HG03571 (cell line): Measurements from ENCODE around the gene ZNF469.

Experiments used
- ATAC-seq: cut with Tn5 transposase; IDR thresholded peaks from one replicate; pipeline ENCODE4 v1.9.1; 2021; ENCODE audit not compliant: unreplicated experiment

ZNF469 gene

DNA sequence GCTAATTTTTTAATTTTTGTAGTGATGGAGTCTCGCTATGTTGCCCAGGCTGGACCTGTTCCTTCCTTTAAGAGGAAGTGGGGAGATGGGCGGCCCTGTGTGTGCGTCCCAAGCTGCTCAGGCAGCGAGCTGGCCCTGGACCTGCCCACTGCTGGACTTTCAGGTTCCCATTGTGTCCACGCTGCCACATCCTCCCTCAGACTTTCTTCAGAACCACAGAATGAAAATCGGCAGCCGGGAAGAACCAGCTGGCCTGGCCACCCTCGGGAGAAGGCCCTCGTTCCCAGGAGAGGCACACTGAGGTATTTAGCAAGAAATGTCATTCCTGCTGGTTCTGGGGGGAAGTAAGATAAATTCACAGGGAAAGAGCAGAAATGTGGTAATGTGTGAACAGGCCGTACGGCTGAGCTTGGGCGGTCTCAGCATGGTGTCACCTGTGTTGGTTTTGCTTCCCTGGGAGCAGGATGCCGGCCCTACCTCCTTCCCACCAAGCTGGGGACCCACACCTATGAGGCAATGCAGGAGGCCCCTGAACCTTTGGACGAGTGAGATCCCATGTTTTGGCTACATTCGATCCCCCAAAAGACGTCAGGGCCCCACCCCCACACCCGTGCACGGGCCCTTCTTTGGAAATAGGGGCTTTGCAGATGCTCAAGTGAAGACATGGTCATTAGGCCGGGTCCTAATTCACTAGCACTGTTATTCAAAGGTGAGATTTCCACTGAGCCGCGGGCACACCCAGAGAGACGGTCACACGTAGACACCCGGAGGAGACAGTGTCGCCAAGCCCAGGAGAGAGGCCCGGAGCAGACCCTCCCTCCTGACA is 35.9 kb upstream of the ZNF469 start:
- no peak for ATAC-seq

DNA sequence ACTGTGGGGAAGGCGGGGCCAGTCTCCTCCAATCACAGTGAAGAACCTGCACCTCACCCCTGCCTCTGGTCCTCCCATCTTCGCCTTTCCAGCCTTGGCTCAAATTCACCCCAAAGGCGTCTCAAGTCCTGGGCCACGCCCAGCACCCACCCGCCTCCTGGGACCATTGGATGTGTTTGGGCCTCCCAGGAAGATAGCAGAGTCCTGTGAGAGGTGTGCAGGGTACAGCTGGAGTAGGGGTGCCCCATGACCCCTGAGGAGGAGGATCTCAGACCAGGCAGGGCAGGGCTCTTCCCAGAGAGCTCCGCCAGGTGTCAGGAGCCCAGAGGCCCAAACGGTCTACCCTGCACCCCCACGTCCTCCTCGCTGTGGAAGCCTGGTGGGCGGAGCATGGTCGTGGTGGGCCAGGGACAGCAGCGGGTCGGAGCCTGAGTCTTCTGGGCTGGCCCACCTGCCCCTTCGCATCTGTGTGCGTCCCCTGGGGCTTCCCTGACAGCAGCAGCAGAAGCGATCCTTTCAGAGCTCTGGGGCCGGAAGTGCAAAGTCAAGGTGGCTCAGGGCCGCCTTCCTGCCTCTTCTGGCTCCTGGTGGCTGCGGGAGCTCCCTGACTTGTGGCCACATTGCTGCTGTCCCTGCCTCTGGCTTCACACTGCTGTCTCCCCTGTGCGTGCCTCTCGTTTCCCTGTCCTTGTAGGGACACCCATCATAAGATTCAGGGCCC is 34.9 kb upstream of the ZNF469 start:
- ATAC-seq: no peak

DNA sequence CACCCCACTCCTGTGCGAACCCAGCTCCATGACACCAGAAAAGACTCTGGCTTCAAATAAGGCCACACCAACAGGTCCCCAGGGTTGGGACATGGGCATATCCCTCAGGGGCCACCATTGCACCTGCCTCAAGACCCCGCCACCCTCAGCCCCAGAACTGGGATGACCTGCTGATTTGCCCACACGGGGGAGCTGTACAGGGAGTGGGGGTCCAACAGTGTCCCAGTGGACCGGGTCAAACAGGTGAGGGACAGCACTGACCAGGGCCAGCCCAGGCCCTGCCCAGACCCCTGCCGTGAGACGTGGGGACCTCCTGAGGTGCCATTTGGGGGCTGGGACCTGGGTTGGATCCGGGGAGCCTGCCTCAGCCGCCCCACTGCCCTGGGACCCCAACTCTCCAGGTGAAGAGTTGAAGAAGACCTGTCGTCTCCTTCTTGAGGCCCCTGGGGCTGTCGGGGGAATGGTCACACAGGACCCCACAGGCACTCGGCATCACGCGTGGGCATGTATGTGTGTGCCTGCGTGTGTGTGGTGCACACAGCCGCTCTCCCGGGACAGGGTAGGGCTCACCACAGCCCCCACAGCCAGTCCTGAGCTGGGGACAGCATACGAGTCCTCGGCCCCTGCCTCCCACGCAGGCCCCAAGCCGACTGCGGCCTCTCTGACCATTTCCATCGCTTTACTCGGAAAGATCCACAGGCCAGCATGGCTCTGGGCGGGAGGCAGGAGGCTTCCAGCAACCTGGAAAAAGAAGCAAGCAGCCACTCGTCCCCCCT is 34.2 kb upstream of the ZNF469 start:
- no peak for ATAC-seq

DNA sequence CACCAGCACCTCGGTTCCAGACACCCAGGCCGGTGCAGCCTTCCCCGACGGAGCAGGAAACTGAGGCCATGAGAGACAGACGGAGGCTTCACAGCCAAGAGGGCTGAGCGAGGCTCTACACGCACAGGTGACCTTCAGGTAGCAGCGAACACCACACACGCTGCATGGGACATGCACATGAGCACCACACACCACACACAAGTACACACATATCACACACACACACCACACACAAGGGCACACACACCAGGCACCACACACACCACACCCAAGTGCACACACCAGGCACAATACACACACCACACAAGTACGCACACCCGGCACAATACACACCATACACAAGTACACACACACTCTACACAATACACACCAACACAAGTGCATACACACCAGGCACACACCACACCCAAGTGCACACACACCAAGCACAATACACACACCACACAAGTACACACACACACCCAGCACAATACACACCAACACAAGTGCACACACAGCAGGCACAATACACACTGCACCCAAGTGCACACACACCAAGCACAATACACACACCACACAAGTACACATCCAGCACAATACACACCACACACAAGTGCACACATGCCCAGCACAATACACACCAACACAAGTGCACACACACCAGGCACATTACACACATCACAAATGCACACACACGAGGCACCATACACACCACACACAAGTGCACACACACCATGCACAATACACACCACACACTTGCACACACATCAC is 33.4 kb upstream of the ZNF469 start:
- ATAC-seq: no peak

DNA sequence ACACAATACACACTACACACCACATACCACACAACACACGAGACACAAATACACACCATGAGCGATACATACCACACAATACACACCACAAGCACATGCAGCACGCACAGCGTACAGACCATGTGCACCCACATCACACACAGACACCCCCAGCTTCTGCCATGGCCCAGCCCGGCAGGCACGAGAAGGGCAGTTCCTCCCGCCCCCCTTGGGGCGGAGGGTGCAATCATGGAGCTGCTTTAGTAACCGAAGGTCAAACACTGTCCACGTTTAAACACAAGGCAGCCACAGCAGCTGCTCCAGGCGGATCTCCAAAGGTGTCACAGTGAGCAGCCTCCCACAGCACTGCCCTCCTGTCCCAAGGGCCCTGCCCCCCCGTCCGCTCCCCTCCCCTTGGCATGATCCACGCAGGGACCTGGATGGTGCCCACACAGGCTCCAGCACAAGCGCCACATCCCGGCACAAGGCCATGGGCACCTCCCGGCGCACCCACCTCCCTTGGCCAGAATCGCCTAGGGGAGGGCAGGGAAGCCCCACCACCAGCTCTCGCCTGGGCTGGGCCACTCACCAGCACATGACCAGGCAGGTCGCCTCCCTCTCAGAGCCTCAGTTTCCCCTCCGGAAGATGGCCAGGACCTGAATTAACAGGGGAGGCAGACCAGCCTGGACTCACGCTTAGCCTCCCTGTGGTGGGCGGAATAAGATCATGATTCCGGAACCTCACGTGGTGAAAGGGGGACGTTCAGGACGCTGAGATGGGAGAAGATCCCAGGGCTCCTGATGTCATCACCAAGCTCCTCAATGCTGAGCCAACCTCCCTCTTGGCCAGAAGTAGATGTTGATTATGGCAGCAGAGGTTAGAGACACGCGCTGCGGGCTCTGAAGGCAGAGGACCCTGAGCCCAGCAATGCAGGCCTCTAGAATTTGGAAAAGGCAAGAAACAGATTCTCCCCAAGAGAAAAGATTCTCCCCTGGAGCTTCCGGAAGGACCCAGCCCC is 32.6 kb upstream of the ZNF469 start:
- no peak for ATAC-seq

DNA sequence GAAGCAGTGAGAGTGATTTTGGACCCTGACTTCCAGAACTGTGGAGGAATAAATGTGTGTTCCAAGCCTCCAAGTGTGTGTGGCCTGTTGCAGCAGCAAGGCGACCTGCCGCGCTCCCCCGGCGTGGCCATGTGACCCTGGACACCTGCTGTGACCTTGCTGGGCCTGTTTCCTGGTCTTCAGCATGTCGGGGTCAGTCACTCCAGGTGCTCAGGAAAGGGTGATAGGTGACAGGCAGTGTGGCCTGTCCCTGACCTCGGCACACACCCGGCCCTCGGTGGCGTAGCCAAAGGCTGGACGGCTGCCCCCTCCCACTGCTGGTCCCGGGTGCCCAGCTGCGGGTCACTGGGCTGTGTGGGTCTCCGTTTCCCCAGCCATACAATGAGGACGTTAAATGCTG is 31.8 kb upstream of the ZNF469 start:
- ATAC-seq: no peak

DNA sequence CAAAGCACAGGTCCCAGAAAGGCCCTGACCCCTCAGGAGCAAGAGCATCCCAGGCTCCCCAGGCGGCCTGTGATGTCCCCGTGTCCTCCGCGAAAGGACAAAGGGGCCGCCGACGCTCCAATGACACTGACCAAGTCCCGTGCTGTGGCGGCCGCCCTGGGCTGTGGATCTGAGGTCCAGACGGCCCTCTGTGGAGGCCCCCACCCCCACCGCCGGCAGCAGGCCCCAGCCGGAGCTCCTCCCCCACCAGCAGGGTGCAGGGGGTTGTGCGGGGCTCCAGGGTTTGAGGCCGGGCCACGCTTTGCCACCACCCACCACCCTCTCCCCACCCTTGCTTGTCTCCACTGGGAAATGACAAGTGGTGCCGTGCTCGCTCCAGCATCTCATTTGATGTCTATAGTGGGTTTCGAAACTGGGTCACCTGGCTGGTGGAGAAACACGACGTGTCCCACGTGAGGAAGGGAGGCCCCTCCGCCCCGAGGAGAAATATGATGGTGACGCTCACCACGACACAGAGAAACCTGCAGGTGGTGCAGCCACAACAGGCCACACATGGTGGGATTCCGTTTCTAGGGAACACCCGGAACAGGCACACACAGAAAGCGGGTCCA is 31.2 kb upstream of the ZNF469 start:
- no peak for ATAC-seq

DNA sequence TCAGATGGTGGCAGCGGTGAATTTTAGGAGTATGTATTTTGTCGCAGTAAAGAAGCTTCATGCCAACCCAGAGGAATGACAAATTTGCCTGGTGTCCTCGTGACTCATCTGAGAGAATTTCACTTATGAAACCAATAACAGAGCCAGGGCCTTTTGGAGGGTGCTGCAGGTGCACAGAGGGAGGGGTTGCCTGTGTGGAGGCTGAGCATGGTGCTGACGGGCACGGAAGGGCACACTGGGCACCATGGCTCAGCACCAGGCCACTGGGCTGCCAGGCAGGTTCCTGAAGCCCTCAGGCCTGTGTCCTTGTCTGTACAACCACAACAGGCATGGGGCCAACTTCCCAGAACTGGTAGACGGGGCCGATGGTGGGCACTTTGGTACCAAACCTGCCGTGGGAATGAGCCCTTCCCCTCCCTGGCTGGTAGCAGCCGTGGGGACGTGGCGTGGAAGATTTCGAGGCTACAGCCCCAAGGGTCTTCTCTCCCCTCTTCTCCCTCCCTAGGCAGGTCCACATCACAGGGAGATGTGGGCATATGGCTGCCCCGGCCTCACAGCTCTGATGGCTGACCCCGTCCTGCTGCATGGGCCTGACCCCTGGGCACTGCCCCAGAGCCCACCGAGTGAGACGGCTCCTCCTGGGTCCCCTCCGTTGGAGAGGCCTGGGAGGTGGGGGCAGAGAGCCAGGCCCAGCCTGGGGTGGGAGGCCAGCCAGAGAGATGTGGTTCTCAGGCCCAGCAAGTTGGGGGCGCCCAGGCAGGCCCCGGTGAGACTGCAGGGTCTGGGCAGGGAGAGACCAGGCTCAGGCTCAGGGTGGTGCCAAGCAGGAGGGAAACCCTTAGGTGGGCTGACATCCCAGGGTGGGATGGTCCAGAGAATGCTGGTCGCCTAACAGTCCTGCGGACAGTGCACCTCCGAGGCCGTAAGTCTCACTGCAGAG is 30.2 kb upstream of the ZNF469 start:
- ATAC-seq: no peak

DNA sequence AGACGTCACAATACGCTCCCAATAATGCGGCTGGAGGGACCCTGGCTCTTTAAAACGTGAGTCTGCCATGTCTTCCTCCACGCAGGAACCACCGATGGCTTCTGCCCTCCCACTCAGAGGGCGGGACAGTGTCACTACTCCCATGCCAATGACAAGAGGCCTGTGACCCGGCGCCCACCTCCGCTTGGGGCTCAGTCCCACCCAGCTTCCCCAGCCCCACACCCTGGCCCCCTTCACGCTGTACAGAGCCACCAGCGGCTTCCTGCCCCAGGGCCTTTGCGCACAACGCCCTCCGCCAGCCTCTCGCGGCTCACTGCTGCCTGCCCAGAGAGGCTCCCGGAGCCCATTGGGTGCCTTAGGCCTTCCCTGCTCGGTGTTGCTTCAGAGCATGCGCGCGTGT is 29.5 kb upstream of the ZNF469 start:
- no peak for ATAC-seq

DNA sequence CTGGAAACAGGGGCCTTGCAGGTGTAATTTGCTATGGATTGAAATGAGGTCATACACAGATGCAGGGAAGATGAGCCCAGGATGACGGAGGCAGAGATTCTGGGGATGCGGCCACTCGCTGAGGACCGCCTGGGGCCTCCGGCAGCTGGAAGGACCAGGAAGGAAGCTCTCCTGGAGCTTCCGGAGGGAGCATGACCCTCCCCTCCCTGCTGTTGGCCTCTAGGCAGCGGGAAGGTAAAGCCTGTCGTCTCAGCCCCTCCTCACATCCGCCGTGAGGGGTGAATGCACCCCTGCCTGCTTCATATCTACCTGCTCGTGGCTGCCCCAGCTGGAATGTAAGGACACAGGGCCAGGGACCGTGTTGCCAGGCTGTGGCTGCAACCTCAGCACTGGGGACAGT is 29.1 kb upstream of the ZNF469 start:
- ATAC-seq: no peak

DNA sequence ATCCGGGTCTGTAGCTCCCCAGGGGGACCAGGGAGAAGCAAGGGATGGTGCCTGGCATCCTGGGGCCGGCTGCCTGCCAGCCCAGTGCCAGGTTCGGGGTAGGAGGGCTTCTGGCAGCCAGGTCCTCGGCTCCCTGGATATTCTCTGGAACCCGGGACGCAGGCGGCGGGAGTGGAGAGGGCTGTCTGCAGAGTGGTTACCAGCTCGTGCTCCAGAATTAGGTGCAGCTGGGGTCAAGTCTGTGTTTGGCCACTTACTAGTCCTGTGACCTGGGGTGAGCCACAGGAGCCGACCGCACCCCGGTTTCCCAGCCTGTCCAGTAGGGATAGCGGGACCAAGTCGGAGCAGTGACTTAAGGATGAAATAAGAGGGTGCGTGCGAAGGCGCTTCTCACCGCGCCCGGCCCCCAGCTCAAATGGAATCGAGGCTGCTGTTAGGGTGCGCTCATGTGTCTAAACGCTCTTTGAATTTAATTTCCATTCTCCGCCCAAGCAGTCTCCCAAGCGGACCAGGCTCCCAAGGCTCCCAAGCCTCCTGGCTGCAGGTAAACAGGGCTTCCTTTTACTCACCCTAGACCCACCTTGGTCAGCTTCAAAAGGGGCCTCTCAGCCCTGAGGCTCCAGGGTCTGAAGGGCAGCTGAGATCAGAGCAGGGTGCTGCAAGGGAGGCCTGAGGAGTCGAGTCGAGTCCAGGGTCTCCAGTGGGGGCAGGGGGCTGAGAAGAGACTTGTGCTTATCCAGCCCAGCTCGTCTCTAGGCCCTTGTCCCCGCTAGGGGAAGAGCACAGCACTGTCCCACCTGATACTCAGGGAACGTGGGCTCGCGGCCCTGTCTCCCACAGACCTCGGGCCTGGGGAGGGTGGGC is 28.3 kb upstream of the ZNF469 start:
- ATAC-seq: no peak

DNA sequence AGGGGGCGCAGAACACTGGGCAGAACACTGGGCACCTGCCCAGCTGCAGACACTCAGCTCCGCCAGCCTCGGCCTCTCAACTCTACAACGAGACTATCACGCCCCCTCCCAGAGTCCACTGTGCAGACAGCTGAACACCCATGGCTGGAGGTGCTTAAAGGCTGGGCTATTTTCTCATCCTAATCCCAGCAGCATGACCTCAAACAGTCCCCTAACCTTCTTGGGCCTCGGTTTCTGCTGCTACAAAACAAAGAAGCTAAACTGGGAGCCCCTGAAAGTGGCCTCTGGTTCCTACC is 27.7 kb upstream of the ZNF469 start:
- no peak for ATAC-seq

DNA sequence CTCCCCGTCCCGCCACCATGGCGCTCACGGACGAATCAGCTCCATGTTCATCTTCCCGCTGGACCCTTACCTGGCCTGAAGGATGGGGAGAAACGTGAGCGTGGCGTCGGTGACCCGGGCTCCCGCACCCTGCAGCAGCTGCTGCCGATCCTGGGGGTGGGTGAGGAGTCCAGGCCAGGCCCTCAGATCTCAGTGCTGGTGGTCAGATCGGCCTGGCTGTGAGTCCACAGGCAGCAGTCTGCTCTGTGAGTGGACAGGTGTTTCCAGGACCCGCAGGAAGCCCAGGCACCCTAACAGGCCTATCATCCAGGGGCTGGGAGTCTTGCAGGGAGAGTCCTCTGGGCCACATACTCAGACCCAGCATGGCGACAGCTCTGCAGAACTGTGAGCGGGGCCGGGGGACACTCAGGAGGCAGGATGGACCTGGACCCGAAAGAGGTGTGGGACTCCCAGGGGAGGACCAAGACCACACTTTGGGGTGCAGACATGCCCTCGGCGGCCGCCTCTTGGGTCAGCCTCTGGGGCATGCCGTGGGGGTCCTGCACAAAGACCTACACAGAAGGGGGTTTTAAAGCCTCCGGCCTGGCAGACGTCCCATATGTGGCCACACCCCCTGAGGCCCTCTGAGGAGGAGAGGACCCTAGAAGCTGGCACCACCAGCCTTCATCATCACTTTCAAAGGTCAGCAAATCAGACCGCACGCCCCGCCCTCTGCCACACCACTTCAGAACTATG is 27.2 kb upstream of the ZNF469 start:
- ATAC-seq: no peak

DNA sequence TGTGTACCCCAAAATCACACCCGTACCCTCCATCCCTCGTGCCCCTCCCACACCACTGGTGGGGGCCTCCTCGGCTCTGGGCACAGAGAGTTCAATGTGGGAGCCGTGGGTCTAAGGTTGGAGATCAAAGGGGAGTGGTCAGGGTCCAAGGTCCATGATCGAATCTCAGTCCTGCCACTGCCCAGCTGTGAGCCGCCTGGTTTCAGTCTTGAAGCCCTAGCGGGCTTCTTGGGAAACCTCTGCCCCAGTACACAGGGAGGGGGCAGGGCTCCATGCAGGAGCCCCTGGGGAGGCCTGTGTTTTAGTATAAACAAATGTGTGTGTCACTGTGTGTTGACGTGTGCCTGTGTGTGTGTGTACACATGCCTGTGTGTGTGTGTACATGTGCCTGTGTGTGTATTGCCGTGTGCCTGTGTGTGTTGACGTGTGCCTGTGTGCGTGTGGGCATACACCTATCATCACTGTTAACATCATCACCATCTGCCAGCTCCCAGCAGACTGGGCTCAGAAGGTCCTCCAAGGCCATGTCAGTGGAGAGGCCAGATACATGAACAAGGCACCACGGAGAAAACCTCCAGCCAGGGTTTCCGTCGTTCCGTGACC is 26.5 kb upstream of the ZNF469 start:
- ATAC-seq: no peak

DNA sequence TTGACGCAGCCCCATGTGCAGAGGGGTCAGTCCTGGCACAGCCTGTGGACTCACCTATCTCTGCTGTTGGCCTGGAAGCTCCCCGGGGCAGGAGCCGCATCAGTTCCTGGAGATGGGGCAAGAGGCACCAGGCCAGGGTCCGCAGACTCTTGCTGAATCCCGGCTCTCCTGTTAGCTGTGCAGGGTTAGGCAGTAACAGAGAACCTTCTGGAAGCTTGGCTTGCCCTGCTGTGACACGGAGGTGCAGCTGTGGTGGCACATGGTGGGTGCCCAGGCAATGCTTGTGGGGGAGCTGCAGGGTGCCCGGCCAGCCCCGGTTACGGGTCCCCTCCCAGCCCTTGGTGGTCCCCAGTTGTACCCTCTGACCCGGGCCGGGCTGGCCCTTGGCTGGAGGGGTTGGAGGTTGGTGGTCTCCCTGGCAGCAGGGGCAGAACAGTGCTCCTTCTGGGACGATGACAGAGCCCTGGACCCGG is 26.0 kb upstream of the ZNF469 start:
- no peak for ATAC-seq

DNA sequence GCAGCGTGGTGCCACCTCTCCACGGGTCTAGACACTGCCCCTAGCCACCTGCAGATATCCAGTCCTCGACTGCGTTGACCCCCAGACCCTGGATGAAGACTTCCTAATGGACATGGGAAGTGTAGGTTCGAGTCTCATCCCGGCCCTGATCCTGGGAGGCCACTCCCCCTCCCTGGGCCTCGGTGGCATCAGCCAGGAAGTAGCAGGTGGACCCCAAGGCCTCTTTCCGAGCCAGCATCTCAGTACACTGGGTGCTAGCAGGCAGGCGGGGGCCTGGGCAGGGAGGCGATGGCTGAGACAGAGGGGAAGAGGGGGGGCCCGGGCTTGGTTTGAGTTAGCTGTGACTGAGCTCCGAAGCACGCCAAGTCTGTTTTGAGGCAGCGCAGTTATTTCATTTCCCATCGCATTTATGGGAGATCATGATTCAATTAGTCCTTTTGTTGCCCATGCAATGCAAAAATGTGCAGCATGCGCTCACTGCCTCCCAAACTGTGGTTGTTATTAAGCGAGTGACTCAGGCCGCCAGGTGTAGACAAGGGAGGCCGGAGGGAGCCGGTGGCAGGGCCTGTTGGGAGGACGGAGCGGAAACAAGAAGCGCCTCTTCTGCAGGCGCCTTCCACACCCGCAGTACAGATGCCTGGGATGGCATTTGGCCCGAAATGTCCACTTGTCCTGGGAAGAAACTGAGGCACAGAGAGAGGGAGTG is 25.3 kb upstream of the ZNF469 start:
- no peak for ATAC-seq
